Measurements from ENCODE around the gene CATSPERD. TPM values are rescaled to one million over a fixed set of nuclear protein-coding genes. Genes with fewer than 3 reads are reported as not detected.

Gene CATSPERD
- total RNA-seq, result 0.41 TPM

- FAIRE-seq (no peak), DNase-seq (ENCODE audit: low spot score in 2 of 2) (peak; percentile 99 to 100)
These were observed at the start of gene CATSPERD, which contains the start of gene LONP1 for GRCh38 chr19:5719961-5720790. TSS of gene CATSPERD (plus strand) at chr19:5720637. CDS start at chr19:5720738, 101 bp downstream. TSS of gene LONP1 (minus strand) at chr19:5720146. CDS start at chr19:5720132, 14 bp downstream.

GRCh38 chr19:5671600-5671999 is 48.8 kb upstream of the CATSPERD start:
- FAIRE-seq (no peak), DNase-seq (ENCODE audit: low spot score in 2 of 2) (no peak)

GRCh38 chr19:5672708-5673459 is 47.6 kb upstream of the CATSPERD start:
- DNase-seq (ENCODE audit: low spot score in 2 of 2) (no peak), FAIRE-seq (no peak)

- FAIRE-seq (no peak), DNase-seq (ENCODE audit: low spot score in 2 of 2) (no peak)
These were observed 46.7 kb upstream of the CATSPERD start for GRCh38 chr19:5673752-5674151.

GRCh38 chr19:5674714-5675113 is 45.7 kb upstream of the CATSPERD start:
- DNase-seq (ENCODE audit: low spot score in 2 of 2), result no peak
- FAIRE-seq, result no peak

- FAIRE-seq (no peak), DNase-seq (ENCODE audit: low spot score in 2 of 2) (no peak)
These were observed 44.2 kb upstream of the CATSPERD start for GRCh38 chr19:5676105-5676771.

GRCh38 chr19:5676772-5677105 is 43.7 kb upstream of the CATSPERD start:
- no peak for DNase-seq (ENCODE audit: low spot score in 2 of 2)
- no peak for FAIRE-seq

- FAIRE-seq (no peak), DNase-seq (ENCODE audit: low spot score in 2 of 2) (no peak)
These were observed 43.3 kb upstream of the CATSPERD start for GRCh38 chr19:5677136-5677535.

- FAIRE-seq (no peak), DNase-seq (ENCODE audit: low spot score in 2 of 2) (no peak)
These were observed 42.9 kb upstream of the CATSPERD start for GRCh38 chr19:5677580-5677979.

- no peak for DNase-seq (ENCODE audit: low spot score in 2 of 2)
- FAIRE-seq, result no peak
These were observed 42.2 kb upstream of the CATSPERD start for GRCh38 chr19:5678071-5678718.

GRCh38 chr19:5679289-5680083 is 41.0 kb upstream of the CATSPERD start:
- DNase-seq (ENCODE audit: low spot score in 2 of 2), result no peak
- FAIRE-seq, result no peak

GRCh38 chr19:5680084-5680436 is 40.4 kb upstream of the CATSPERD start:
- peak in 1 of 2 donors; percentile 55 for DNase-seq (ENCODE audit: low spot score in 2 of 2)
- FAIRE-seq, result no peak

- peak; percentile 98 to 99 for DNase-seq (ENCODE audit: low spot score in 2 of 2)
- FAIRE-seq, result peak; percentile 62
These were observed 39.7 kb upstream of the CATSPERD start, which contains the start of the genes HSD11B1L and MICOS13 for GRCh38 chr19:5680437-5681368. TSS of gene HSD11B1L (plus strand) at chr19:5681027. CDS start at chr19:5684833, 3,806 bp downstream. TSS of gene MICOS13 (minus strand) at chr19:5680516. CDS start at chr19:5680486, 30 bp downstream.

- FAIRE-seq, result no peak
- no peak for DNase-seq (ENCODE audit: low spot score in 2 of 2)
These were observed 38.9 kb upstream of the CATSPERD start for GRCh38 chr19:5681391-5682106.

GRCh38 chr19:5682107-5682482 is 38.3 kb upstream of the CATSPERD start:
- DNase-seq (ENCODE audit: low spot score in 2 of 2) (no peak), FAIRE-seq (no peak)

- no peak for FAIRE-seq
- no peak for DNase-seq (ENCODE audit: low spot score in 2 of 2)
These were observed 37.1 kb upstream of the CATSPERD start for GRCh38 chr19:5683177-5683886.

GRCh38 chr19:5684694-5685430 is 35.6 kb upstream of the CATSPERD start:
- DNase-seq (ENCODE audit: low spot score in 2 of 2), result no peak

More at GRCh38 chr19:5684694-5685430, 35.6 kb upstream of the CATSPERD start:
- no peak for FAIRE-seq

Measured in frontal cortex (tissue), 4 donors.